Dendritic cell treated with granulocyte-macrophage colony-stimulating factor and Interleukin-4, amounts not matched to agents 40 ng/mL and 50 ng/mL, for 4 days (primary cell): ENCODE data around the gene IL6ST.

Experiments
- H3K27ac Mint-ChIP-seq: one replicate; pipeline ENCODE4 v1.8.0; 2022; ENCODE audit warnings: mild to moderate bottlenecking, mixed read lengths
- H3K27me3 Mint-ChIP-seq: one replicate; pipeline ENCODE4 v1.8.0; 2022; ENCODE audit warnings: mild to moderate bottlenecking, mixed read lengths
- H3K36me3 Mint-ChIP-seq: one replicate; pipeline ENCODE4 v1.8.0; 2022; ENCODE audit warnings: low read depth, mixed read lengths
- H3K4me1 Mint-ChIP-seq: one replicate; pipeline ENCODE4 v1.8.0; 2022; ENCODE audit warnings: low read depth, mixed read lengths
- H3K4me3 Mint-ChIP-seq: one replicate; pipeline ENCODE4 v1.8.0; 2022; ENCODE audit warnings: mild to moderate bottlenecking, moderate library complexity, mixed read lengths
- H3K9me3 Mint-ChIP-seq: one replicate; pipeline ENCODE4 v1.8.0; 2022; ENCODE audit warnings: mixed read lengths
- intact Hi-C: fragments of 100-400 bp; cut with micrococcal nuclease; formaldehyde crosslinking; loops from one replicate; pipeline ENCODE4 v1.15.0; 2022

The IL6ST gene

GRCh38 chr5:55927861-55928655 is 66.7 kb downstream of the IL6ST start:
- H3K27me3 Mint-ChIP-seq: peaks cover 13% of the 10 kb centered on the region
- peaks cover 10% of the 10 kb centered on the region for H3K4me1 Mint-ChIP-seq
- intact Hi-C loops: no loop called here
- no peak overlapping the region for H3K27ac Mint-ChIP-seq
- H3K9me3 Mint-ChIP-seq: no peaks in the 10 kb centered on the region
- H3K4me3 Mint-ChIP-seq: no peak overlapping the region
- H3K36me3 Mint-ChIP-seq: no peaks in the 10 kb centered on the region

GRCh38 chr5:55926476-55926875 is 68.3 kb downstream of the IL6ST start:
- Mint-ChIP-seq H3K9me3 (no peaks in the 10 kb centered on the region), H3K27ac (no peak overlapping the region)
- intact Hi-C loops: no loop called here

GRCh38 chr5:55925712-55926111 is 69.1 kb downstream of the IL6ST start:
- Mint-ChIP-seq H3K27me3 (peaks cover 13% of the 10 kb centered on the region), H3K4me3 (no peak overlapping the region), H3K9me3 (no peaks in the 10 kb centered on the region), H3K27ac (no peak overlapping the region), H3K36me3 (no peaks in the 10 kb centered on the region), H3K4me1 (peaks cover 18% of the 10 kb centered on the region)
- intact Hi-C loops: no loop called here

More at GRCh38 chr5:55926476-55926875, 68.3 kb downstream of the IL6ST start:
- H3K27me3 Mint-ChIP-seq: peaks cover 13% of the 10 kb centered on the region
- no peak overlapping the region for H3K4me3 Mint-ChIP-seq
- H3K36me3 Mint-ChIP-seq: no peaks in the 10 kb centered on the region
- H3K4me1 Mint-ChIP-seq: peaks cover 18% of the 10 kb centered on the region

- Mint-ChIP-seq H3K27me3 (peaks cover 13% of the 10 kb centered on the region), H3K27ac (no peak overlapping the region), H3K4me1 (peaks cover 18% of the 10 kb centered on the region), H3K9me3 (no peaks in the 10 kb centered on the region), H3K36me3 (no peaks in the 10 kb centered on the region), H3K4me3 (no peak overlapping the region)
- intact Hi-C loops: no loop called here
These were observed 69.6 kb downstream of the IL6ST start for GRCh38 chr5:55925181-55925580.

- Mint-ChIP-seq H3K4me1 (peaks cover 22% of the 10 kb centered on the region), H3K4me3 (no peak overlapping the region), H3K9me3 (no peaks in the 10 kb centered on the region), H3K36me3 (no peaks in the 10 kb centered on the region), H3K27ac (no peak overlapping the region), H3K27me3 (peaks cover 13% of the 10 kb centered on the region)
- intact Hi-C loops: no loop called here
These were observed 70.0 kb downstream of the IL6ST start for GRCh38 chr5:55924744-55925143.

GRCh38 chr5:55923865-55924500 is 70.8 kb downstream of the IL6ST start:
- Mint-ChIP-seq H3K36me3 (no peaks in the 10 kb centered on the region), H3K4me3 (peak overlapping the region; percentile 85), H3K4me1 (peaks cover 29% of the 10 kb centered on the region), H3K9me3 (no peaks in the 10 kb centered on the region), H3K27ac (peak overlapping the region; percentile 93), H3K27me3 (peaks cover 13% of the 10 kb centered on the region)
- intact Hi-C loops: no loop called here

GRCh38 chr5:55923177-55923771 is 71.5 kb downstream of the IL6ST start:
- H3K36me3 Mint-ChIP-seq: no peaks in the 10 kb centered on the region
- intact Hi-C loops: no loop called here
- H3K9me3 Mint-ChIP-seq: no peaks in the 10 kb centered on the region
- H3K4me3 Mint-ChIP-seq: peak overlapping the region; percentile 85
- peaks cover 34% of the 10 kb centered on the region for H3K4me1 Mint-ChIP-seq
- peak overlapping the region; percentile 93 for H3K27ac Mint-ChIP-seq
- H3K27me3 Mint-ChIP-seq: peaks cover 13% of the 10 kb centered on the region

GRCh38 chr5:55921617-55922016 is 73.1 kb downstream of the IL6ST start:
- H3K27me3 Mint-ChIP-seq: peaks cover 5% of the 10 kb centered on the region
- peak overlapping the region; percentile 22 for H3K27ac Mint-ChIP-seq
- H3K36me3 Mint-ChIP-seq: no peaks in the 10 kb centered on the region
- intact Hi-C loops: no loop called here
- no peak overlapping the region for H3K4me3 Mint-ChIP-seq
- H3K4me1 Mint-ChIP-seq: peaks cover 34% of the 10 kb centered on the region
- no peaks in the 10 kb centered on the region for H3K9me3 Mint-ChIP-seq

GRCh38 chr5:55920784-55921183 is 74.0 kb downstream of the IL6ST start:
- H3K27ac Mint-ChIP-seq: no peak overlapping the region
- H3K4me3 Mint-ChIP-seq: no peak overlapping the region
- intact Hi-C loops: no loop called here
- no peaks in the 10 kb centered on the region for H3K9me3 Mint-ChIP-seq
- peaks cover 3% of the 10 kb centered on the region for H3K27me3 Mint-ChIP-seq
- no peaks in the 10 kb centered on the region for H3K36me3 Mint-ChIP-seq
- H3K4me1 Mint-ChIP-seq: peaks cover 34% of the 10 kb centered on the region

GRCh38 chr5:55919625-55920024 is 75.1 kb downstream of the IL6ST start:
- peaks cover 34% of the 10 kb centered on the region for H3K4me1 Mint-ChIP-seq
- peak overlapping the region; percentile 23 for H3K27ac Mint-ChIP-seq
- intact Hi-C loops: no loop called here
- H3K27me3 Mint-ChIP-seq: peaks cover under 1% of the 10 kb centered on the region
- H3K36me3 Mint-ChIP-seq: no peaks in the 10 kb centered on the region
- H3K4me3 Mint-ChIP-seq: no peak overlapping the region
- H3K9me3 Mint-ChIP-seq: no peaks in the 10 kb centered on the region

- no peak overlapping the region for H3K4me3 Mint-ChIP-seq
- no peak overlapping the region for H3K27ac Mint-ChIP-seq
- H3K36me3 Mint-ChIP-seq: no peaks in the 10 kb centered on the region
- H3K9me3 Mint-ChIP-seq: no peaks in the 10 kb centered on the region
- intact Hi-C loops: no loop called here
- no peaks in the 10 kb centered on the region for H3K27me3 Mint-ChIP-seq
- H3K4me1 Mint-ChIP-seq: peaks cover 27% of the 10 kb centered on the region
These were observed 76.4 kb downstream of the IL6ST start for GRCh38 chr5:55918087-55919035.

GRCh38 chr5:55917402-55918086 is 77.2 kb downstream of the IL6ST start:
- Mint-ChIP-seq H3K27me3 (no peaks in the 10 kb centered on the region), H3K27ac (no peak overlapping the region), H3K9me3 (no peaks in the 10 kb centered on the region), H3K4me1 (peaks cover 21% of the 10 kb centered on the region), H3K4me3 (no peak overlapping the region), H3K36me3 (no peaks in the 10 kb centered on the region)
- intact Hi-C loops: no loop called here

- H3K36me3 Mint-ChIP-seq: no peaks in the 10 kb centered on the region
- no peaks in the 10 kb centered on the region for H3K9me3 Mint-ChIP-seq
- H3K4me3 Mint-ChIP-seq: no peak overlapping the region
- intact Hi-C loops: no loop called here
- peaks cover 18% of the 10 kb centered on the region for H3K4me1 Mint-ChIP-seq
- no peak overlapping the region for H3K27ac Mint-ChIP-seq
- no peaks in the 10 kb centered on the region for H3K27me3 Mint-ChIP-seq
These were observed 77.8 kb downstream of the IL6ST start for GRCh38 chr5:55916986-55917385.
